ENCODE measurements around the gene HYAL1.
A peak's percentile ranks its signal among the peaks of the same experiment; 100 is the strongest.
"Not testable (repeated sequence)": the region's sequence is repeated elsewhere in the genome, so short reads cannot be mapped to it uniquely, and the experiment has no call there.

HYAL1 gene

DNA sequence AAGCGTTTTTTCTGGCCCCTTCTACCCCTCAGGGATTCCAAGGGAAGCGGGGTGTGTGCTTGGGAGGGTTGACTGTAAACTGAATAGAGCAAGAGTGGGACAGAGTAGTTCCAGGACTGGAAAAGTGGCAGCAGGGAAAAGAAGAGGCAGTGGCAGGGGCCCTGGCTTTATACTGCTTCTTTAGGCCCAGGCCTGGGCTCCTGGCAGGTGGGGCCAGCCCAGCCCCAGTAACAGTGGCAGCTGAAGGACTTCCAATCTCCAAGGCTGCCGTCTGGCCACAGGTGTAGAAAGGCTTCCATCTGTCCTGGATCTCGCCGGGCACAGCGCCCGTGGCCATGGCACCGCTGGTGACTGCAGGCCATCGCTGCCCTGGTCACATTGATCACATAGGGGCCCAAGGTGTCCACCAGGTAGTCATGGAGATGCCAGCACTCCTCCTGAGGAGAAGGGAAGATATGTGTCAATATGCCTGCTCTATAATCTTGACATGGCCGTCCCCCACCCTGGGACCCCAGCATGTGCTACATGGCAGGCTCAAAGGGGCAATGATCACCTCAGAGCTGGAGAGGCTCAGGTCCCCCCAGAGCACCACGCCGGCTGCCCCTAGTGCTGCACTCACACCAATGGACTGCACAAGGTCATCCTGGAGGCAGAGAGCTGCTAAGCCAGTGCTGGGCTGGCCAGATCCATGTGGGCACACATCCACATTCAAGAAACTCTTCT, 10.1 kb downstream of the HYAL1 start:
- DNase-seq = no peak

DNA sequence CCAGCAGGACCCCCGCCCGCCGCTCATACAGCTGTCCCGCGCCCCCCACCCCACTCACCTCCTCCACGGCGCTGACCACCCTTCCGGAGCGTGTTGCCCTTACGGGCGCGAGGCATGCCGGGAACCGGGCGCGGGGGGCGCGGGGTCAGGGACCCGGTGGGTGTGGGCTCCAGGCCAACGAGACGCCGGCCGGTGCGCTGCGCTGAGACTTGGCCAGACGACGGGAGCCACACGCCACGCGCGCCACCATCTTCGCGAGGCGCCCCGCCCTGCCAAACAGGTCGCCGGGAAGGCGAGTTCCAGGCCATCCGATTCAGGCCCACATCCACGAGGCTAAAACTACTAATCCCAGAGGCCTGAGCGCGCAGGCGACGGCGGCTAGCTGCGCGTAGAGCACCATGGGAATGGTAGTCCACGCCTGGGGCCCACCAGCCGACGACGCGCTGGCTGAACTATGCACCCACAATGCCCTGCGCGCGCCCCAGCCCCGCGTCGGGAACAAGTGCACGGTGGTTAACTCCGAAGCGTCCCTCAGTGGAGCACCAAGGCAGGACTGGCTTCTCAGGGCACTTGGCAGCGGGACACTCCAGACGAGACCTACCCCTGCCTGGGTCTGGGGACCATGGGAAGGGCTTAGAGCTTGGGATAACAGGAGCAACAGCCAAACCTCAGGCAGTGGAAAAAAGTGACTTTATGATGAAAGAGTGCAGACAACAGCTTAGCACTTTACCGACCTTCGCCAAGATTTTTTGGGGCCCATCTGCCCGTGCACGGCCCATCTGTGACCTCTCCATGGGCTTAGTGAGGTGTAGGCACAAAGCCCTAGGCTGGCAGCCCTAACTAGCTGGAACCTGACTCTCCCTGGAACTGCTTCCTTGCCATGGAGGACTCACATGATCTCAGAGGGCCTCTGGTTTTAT, 11.0 kb downstream of the HYAL1 start, which contains the start of gene IFRD2:
Gene IFRD2, minus strand, starts transcription at position 271 of the 920 bp plus-strand sequence. Its CDS starts 155 bp downstream, at position 116.
- DNase-seq = peak; percentile 98

DNA sequence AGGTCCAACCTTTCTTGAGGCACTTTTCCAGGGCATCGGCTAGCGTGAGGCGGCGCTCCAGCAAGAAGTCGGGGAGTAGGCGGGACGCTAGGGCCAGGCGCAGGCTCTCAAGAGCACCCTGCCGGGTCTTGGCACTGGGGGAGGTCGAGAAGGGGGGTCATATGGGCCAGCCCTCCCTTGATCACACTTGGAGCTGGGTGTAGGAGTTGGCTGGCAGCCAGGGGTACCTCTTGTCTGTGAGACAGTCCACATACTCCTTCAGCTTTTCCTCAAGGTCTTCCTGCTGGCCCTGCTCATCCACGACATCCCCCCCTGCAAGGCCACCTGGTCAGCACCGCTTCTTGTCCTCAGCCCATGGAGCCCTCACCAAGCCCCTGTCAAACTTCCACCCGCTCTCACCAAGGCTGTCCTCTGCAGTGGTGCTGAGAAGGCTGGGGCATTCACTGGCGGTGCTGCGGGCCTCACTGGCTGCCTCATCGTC, 13.2 kb downstream of the HYAL1 start:
- no peak for DNase-seq

DNA sequence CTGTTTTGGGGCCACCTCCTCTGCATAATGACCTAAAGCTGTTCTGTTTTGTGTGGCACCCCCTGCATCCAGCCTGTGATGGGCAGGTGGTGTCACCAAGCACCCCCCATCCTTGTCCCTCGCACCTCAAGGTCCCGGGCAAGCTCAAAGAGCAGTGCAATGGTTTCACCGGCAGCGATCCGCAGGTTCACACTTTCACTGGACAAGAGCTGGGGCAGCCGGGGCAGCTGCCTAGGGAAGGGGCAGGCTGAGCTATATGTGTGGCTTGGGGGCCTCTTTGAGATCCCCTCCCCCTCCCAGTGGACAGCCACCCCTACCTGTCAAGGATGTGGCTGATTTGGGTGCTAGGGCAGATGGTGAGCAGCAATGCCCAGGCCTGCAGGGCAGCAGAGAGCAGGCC, 14.2 kb downstream of the HYAL1 start:
- no peak for DNase-seq

DNA sequence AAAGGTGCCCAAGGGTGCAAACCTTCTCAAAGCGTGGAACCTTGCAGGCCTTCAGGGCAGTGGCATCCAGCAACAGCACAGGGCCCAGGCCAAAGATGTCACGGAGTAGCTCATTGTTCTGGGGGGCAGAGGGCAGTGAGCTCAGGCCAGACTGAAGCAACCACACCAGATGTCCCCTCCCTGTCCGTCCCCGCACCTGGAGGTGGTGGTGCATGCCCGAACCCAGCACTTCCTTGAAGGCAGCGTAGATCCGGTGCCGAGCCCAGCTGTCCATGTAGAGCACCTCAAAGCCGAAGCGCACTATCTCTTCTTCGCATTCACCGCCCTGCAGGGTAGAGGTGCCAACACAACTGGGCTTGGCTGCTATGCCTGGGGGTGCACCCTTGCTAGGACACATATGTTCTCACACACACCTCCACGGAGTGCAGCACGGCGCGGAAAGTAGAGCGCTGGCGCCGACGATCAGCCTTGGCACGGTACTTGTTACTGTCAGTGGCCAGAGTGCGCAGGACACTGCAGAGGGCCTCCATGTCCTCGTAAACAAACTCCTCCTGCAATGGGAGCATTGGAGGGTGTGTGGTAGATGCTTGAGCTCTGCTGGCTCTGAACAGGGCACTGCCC, 14.9 kb downstream of the HYAL1 start:
- DNase-seq = no peak

DNA sequence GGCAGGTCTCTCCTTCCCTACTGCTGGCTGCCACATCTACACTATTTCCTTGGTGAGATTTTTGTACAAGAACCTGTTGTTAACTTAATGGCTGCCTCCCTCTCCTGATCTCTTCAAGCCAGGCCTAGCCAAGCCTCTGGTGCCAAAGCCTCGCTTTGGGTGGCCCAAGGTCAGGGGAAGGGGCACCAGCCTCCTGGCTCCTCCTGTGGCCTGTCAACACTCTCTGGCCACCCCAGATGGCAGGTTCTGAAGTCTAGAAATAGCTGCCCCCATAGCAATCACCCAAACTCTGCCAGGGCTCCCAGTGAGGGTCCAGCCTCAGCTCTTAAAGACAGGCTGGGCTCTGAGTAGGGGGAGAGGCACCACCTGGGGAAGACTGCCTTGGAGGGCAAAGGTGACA, 16.1 kb downstream of the HYAL1 start:
- DNase-seq = no peak

DNA sequence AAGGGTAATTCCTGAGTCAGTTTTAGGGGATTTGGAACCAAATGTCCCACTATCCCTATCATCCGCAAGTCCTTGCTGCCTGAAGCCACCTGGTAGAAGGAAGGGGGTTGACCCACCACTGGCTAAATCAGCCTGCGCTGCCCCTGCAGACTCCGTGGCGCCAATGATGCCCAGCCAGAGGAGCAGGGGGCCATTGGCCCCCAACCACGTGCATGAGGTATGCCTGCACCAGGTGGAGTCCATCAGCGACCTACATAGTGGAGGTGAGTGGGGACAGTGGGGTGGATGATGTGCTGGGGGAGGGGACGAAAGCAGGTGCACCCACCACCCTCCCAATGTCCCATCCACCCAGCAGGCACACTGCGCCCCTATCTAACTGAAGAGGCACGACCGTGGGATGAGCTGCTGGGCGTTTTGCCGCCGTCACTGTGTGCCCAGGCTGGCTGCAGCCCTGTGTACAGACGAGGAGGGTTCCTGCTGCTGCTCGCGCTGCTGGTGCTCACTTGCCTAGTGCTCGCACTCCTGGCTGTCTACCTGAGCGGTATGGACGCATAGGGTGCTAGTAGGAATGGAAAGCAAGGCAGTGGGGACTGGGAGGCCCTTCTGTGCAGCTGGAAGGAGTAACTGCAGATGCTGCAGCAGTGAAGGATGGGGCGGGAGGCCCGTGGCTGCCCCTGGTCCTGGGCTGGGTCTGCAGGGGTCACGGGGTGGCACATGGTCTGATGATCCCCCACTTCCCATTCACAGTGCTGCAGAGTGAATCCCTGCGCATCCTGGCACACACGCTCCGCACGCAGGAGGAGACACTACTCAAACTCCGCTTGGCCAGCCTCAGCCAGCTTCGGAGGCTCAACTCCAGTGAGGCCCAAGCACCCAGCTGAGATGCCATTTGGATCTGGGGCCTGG, 16.8 kb downstream of the HYAL1 start:
- no peak for DNase-seq

DNA sequence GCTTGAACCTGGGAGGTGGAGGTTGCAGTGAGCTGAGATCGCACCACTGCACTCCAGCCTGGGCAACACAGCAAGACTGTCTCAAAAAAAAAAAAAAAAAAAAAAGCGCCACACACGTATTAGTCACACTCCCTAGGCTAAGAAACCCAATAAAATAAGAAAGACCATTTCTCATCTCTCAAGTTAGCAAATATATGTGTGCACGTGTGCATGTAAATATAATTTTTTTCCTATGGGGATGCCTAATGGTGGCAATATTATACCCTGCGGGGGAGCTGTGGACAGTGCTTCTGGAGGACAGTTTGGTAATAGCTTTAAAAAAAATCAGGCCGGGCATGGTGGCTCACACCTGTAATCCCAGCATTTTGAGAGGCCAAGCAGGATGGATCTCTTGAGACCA, 19.3 kb downstream of the HYAL1 start:
- DNase-seq = not testable (repeated sequence)

DNA sequence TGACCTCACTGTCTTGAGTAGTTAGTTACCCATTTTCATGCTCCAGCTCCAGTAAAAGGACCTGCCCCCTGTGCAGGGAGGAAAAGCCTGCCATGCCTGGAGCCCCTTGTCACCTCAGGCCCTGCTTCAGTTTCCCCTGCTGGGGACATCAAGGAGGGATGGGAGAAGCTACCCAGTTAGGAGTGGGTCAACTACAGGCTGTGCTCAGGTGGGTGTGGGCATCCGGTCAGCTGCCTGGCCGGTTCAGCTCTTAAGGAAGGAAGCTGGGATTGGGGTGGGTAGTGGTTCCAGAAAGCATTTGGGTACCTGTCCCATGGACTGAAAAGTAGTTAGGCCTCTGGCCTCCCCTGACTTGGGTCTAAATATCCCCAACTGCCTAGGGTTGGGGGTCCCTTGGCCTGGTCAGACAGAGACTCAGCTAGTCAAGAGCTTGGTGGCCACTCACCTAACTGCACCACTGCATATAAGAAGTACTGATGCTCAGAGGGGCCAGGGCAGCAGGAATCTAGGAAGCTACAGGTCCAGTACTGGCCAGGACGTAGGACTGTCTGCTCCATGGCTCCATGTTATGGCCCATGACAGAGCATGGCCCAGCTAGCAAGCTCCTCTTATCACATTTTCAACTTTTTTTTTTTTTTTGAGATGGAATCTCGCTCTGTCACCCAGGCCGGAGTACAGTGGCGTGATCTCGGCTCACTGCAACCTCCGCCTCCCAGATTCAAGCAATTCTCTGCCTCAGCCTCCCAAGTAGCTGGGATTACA, 23.9 kb downstream of the HYAL1 start:
- DNase-seq = no peak

DNA sequence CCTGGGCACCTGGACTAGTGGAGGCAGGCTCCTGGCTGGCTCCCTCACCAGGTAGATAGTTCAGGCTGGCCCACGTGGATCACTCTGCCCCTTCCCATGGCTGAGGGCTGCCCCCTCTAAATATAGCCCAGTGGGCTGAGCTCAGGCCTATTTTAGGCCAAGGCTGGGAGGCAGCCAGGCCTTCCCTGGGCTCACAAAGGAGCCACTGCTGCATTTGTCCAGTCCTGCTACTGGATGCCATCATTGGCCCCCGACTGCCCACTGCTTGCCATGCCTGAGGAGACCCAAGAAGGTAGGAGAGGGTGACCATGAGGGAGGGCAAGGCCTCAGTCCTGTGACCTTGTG, 24.5 kb downstream of the HYAL1 start, which contains the start of gene LSMEM2:
Gene LSMEM2, plus strand, starts transcription at position 208 of the 345 bp plus-strand sequence. Its CDS starts 27 bp downstream, at position 235.
- DNase-seq = no peak

DNA sequence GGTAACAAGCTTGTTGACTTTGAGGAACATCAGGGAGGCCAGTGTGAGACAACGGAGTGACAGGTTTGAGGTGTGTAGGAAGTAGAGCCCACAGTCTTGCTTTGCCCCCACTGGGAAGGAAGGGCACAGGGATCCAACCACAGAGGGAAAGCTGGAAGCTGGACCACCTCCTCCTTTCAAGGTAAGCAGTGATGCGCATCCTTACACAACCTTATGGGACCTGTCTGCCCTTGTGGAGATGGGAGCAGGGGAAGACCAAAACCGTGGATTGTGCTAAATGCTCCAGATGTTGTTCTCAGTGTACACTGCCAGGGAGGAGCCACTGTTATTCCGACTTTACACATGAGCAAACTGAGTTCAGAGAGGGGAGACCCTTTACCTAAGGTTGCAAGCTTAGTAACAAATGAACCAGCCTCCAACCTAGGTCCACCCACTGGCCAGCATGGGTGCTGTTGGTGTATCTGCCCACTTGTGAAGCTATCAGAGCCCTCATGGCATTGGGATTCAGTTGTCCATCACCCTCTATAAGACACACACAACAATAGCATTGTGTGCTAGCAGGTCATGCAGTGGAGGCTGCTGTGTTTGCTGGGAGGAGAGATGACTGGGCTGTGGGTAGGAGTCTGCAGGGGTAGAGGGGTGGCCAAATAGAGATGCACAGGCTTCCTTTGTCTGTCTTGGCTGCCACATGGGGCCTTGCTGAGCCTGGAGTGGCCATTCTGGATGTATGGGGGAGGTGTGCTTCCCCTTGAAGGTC, 25.1 kb downstream of the HYAL1 start:
- no peak for DNase-seq

DNA sequence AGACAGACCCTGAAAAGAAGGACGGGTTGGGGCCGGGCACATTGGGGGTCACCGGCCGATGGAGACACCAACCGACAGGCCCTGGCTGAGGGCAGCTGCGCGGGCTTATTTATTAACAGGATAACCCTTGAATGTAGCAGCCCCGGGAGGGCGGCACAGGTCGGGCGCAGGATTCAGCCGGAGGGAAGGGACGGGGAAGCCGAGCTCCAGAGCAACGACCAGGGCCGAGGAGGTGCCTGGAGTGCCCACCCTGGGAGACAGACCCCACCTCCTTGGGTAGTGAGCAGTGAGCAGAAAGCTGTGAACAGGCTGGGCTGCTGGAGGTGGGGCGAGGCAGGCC, 26.6 kb downstream of the HYAL1 start:
- DNase-seq = no peak

DNA sequence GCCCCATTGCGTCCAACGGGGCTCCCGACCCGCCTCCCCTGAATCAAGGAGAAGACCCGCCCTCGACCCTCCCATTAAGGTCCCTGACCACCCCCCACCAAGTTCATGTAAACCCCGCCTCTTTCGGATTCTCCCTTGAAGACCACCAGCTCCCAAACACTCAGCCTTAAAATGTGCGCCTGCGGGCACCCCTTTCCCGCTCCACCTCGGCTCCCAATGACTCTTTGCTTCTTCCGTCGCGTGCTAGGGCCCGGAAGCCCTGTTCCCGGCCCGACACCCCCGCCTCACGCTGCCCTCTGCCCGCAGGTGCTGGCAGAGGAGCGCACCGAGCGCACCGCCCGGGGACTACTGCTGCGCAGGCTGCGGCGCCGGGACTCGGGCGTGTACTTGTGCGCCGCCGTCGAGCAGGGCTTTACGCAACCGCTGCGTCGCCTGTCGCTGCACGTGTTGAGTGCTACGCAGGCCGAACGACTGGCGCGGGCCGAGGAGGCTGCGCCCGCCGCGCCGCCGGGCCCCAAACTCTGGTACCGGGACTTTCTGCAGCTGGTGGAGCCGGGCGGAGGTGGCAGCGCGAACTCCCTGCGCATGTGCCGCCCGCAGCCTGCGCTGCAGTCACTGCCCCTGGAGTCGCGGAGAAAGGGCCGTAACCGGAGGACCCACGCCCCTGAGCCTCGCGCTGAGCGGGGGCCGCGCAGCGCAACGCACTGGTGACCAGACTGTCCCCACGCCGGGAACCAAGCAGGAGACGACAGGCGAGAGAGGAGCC, 27.2 kb downstream of the HYAL1 start:
- peak; percentile 42 for DNase-seq

DNA sequence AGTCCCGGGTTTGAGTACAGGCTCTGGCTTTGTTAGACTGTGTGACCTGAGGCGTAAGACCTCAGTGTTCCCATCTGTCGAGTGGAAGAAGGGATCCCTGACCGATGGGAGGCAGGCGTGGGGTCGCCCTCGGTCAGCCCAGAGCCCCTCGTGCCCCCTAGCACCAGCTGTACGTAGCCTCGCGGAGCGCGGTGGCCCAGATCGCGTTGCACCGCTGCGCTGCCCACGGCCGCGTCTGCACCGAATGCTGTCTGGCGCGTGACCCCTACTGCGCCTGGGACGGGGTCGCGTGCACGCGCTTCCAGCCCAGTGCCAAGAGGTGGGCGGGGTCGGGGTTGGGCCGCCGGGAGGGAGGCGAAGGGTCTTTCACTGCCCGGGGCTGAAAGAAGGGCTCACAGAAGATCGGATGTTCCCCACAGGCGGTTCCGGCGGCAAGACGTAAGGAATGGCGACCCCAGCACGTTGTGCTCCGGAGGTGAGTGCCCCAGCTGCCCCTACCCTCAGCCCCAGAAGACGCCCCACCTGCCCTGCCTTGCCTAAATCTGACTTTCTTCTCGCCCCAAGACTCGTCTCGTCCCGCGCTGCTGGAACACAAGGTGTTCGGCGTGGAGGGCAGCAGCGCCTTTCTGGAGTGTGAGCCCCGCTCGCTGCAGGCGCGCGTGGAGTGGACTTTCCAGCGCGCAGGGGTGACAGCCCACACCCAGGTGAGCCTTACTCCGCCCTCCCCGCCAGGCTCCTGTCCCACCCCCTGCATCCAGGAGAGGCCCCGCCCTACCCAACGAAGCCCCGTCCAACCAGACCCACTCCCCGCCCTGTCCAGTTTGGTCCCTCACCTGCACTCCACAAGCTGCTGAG, 28.0 kb downstream of the HYAL1 start:
- no peak for DNase-seq

DNA sequence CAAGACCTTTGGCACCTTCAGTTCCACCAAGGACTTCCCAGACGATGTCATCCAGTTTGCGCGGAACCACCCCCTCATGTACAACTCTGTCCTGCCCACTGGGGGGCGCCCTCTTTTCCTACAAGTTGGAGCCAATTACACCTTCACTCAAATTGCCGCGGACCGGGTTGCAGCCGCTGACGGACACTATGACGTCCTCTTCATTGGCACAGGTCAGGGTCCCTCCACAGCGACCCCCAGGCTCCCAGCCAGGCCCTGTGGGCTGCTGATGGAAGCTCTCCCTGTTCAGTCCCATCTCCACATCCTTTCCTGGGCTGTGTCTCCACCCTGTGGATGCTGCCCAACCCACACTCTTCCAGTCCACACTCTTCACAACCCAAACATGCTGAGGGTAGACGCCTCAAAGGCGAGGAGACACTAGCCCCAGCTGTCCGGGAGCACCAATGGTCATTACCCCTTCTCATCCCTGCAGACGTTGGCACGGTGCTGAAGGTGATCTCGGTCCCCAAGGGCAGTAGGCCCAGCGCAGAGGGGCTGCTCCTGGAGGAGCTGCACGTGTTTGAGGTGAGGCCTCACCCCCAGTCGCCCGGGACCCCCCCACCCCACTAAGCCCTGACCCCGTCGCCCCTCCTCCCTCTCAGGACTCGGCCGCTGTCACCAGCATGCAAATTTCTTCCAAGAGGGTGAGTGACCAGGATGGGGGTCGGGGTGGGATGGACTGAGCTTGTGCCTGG, 28.8 kb downstream of the HYAL1 start:
- DNase-seq = peak; percentile 80

DNA sequence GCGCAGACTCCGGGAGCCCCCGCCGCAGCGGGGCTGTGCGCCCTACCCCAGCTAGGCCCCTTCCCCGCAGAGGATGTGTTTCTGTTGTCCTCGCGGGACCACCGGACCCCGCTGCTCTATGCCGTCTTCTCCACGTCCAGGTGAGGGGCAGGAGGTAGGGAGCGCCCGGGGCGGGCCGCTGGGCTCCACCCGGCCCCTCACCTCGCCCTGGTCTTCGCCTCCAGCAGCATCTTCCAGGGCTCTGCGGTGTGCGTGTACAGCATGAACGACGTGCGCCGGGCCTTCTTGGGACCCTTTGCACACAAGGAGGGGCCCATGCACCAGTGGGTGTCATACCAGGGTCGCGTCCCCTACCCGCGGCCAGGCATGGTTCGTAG, 29.7 kb downstream of the HYAL1 start:
- DNase-seq = no peak

DNA sequence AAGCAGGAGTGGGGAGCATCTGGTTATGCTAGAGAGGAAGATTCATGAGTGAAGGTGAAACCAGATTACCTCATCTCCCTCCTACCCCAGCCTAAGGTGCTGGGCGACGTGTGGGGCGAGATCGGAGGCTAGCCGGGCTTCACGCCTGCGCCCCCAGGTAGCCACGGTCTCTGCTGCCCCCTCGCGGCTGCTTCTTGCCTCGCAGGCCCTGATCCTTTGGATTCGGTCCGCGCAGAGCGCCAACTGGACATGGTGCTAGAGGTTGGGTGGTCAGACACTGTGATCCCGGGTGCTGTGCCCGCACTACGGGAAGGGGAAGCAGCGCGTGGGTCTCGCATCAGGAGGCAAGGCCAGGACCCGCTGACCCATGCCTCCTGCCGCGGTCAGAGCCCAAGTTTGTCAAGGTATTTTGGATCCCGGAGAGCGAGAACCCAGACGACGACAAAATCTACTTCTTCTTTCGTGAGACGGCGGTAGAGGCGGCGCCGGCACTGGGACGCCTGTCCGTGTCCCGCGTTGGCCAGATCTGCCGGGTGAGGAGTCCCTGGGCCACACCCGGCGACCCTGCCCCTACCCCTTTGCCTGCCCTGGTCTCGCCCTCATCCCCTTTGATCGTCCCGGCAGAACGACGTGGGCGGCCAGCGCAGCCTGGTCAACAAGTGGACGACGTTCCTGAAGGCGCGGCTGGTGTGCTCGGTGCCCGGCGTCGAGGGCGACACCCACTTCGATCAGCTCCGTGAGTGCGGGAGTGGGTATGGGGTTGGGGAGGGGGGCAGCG, 30.3 kb downstream of the HYAL1 start:
- peak; percentile 92 for DNase-seq

DNA sequence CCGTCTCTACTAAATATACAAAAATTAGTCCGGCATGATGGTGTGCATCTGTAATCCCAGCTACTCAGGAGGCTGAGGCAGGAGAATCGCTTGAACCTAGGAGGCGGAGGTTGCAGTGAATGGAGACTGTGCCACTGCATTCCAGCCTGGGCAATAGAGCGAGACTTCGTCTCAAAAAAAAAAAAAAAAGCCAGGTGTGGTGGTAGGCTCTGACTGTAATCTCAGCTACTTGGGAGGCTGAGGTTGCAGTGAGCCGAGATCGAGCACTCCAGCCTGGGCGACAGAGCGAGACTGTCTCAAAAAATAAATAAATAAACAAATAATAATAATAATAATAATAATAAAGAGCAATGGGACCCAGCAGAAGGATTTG, 30.9 kb downstream of the HYAL1 start:
- not testable (repeated sequence) for DNase-seq

All from activated CD4-positive, alpha-beta T cell treated with anti-CD3 and anti-CD28 coated beads, Interleukin-2, amount 50 U/mL, for 16 hours (primary cell).